HG03575 (cell line): ENCODE measurements around the gene MAB21L4.

Source experiments
- ATAC-seq: cut with Tn5 transposase; IDR thresholded peaks from one replicate; pipeline ENCODE4 v1.9.1; 2021; ENCODE audit not compliant: unreplicated experiment, insufficient number of reproducible peaks, low FRiP score; ENCODE audit errors: extremely low read depth

The MAB21L4 gene

DNA sequence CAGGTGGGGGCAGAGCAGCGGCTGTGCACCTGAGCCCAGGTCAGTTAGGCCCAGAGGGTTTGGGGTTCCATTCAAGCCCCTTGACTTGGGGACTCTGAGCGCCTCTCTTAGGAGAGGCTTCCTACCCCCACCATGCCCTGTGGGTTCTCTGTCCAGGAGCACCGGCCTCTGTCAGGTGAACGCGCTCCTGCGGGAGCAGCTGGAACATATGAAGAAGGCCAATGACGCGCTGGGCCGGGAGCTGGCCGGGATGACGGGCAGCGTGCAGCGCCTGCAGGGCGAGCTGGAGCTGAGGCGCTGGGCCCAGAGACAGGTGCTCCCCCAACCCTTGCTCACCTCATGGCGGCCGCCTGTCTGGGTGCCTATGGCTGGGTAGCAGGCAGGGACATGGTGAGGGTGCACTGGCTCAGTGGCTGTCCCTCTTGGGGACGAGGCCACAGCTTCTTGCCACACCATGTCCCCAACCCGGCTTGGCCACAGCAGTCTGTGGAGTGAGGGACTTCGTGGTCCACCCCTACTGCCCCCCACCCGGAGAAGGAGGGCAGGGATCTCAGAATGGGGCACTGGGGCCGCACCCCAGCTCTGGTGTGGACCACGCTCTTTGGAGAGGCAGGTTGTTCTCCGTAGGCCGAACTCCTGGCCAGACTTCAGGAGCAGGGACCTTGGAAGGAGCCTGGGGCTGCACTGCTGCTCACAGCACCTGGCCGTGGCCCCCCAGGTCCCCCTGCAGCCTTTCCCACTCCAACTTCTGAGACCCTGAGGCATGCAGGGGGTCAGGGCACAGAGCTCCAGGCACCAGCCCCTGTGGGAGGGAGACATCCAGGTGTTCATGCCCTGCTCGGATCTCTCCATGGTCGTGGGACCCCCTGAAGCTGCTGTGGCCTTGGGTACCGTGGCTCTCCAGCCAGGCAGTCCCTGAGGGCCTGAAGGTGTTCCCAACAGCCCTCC lies 29.9 kb upstream of the MAB21L4 start:
- ATAC-seq = no peak

DNA sequence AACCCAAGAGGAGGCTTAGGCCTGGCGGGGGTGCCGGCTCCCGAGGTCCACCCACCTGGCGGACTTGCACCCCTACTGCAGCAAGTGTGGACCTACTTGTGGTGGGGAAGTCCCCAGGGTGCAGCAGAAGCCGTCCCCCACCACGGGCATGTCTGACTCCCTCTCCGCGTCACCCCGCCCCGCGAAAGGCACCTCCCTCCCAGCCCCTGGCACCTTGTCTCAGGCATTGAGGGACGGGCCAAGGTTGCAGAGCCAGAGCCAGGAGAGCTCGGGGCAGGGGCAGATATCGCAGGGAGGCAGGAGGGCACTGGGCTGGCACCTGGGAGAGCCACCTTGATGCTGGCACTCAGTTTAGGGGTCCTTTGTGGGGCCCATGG lies 29.2 kb upstream of the MAB21L4 start:
- ATAC-seq = no peak

DNA sequence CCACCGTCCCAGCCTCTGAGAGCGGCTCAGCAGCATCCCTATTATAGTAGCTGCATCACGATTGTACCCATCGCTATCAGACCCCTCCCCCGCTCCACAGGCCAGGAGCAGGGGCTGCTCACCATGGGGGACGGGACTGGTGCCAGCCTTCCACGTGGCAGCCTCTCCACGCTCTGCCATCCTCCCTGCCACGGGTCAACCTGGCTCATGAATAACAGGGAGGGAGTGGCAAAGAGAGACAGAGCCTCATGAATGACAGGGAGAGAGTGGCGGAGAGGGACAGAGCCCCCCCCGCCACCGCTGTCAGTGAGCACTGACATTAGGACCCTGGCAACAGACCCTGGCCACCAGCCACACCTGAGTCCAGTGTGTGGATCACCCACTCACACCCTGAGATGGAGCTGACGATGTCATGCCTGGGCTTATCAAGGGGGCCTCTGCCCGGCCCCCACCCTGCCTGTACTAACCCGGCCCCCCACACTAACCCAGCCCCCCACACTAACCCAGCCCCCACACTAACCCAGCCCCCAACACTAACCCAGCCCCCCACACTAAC lies 27.1 kb upstream of the MAB21L4 start:
- ATAC-seq = no peak

DNA sequence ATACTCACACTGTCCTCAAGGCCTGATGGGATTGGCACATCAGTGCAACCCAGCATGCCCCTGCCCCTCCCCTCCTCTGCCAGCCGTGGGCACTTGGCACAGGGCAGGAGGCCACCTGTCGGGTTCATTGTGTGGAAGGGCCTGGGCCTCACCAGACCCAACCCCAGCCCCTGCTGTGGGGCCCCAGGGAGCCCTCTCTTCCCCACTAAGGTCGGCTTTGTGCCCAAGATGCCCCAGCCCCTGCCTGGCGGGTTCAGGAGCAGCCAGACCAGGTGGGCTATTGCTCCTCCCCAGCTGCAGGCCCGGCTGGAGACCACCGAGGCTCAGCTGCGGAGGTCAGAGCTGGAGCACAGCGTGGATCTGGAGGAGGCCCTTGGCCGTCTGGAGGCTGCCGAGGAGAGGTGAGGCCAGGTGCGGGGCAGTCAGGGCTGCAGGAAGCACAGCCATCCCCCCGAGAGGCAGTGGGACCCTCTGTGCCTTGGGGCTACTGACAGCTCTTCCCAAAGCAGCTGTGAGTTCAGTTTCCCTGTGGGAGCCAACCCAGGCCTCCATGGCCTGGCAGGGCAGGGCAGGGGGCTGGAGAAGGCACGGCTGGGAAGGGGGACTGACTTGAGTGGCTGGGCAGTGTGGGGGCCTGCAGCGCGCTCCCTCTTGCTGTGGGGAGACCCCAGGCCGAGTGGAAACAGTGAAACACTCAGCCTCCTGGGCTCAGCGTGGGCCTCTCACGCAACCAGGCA lies 26.5 kb upstream of the MAB21L4 start:
- no peak for ATAC-seq

DNA sequence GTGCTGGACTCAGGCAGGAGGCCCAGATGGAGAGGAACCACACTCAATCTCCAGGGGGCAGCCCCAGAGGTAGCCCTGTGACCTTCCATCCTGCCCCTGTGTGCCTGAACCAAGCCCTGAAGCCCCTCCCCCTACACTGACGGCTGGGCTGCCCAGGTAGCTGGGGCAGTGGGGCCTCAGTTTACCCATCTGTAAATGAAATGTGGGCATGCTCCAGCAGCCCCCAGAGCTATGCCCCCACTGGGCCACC lies 26.0 kb upstream of the MAB21L4 start:
- no peak for ATAC-seq

DNA sequence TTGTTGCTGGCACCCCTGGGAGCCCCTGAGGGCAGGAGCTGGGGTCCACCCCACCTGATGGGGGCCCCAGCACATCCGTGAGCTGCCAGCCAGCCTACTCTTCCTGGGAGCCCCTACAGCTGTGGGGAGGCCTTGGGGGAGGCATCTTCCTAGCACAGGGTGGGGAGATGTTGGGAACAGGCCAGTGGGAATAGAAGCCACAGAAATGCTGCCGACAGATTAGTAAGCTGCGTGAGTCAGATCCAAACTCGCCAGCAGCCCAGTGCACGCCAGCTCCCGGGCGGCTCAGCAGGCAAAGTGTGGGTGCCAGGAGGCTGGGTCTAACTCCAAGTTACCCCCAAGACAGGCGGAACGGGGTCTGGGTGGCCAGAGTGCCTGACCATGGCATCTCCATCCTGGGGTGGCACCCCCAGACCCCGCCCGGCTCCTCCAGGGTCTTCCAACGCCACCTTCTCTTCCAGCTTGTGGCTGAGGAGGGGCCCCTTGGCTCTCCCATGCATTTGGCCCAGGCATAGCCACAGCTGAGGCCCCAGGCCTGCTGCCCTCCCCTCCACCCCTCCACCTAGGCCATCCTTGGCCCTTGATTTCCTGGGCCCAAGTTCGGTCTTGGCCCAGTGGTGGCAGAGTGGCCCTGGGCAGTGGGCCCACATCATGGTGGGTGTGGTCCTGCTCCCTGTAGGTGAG lies 25.5 kb upstream of the MAB21L4 start:
- ATAC-seq = no peak

DNA sequence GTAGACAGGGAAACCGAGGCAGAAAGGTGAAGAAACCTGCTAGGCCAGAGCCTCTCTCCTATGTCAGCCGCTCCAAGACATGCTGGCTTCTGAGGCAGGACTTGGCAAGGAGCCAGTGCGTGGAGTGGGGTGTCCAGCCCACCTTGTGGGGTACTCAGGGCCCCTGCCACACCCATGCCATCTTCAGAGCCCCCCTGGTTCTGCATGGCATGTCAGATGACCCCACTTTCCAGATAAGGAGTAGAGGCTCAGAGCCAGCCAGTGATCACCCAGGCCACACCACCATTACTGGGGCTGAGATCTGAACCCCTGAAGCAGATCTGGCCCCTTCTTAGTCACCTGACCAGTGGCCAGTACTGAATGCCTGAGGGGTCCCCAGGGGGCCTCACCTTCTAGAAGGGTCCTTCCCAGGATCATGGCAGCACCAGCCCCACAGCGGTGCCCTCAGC lies 24.9 kb upstream of the MAB21L4 start:
- ATAC-seq = no peak

DNA sequence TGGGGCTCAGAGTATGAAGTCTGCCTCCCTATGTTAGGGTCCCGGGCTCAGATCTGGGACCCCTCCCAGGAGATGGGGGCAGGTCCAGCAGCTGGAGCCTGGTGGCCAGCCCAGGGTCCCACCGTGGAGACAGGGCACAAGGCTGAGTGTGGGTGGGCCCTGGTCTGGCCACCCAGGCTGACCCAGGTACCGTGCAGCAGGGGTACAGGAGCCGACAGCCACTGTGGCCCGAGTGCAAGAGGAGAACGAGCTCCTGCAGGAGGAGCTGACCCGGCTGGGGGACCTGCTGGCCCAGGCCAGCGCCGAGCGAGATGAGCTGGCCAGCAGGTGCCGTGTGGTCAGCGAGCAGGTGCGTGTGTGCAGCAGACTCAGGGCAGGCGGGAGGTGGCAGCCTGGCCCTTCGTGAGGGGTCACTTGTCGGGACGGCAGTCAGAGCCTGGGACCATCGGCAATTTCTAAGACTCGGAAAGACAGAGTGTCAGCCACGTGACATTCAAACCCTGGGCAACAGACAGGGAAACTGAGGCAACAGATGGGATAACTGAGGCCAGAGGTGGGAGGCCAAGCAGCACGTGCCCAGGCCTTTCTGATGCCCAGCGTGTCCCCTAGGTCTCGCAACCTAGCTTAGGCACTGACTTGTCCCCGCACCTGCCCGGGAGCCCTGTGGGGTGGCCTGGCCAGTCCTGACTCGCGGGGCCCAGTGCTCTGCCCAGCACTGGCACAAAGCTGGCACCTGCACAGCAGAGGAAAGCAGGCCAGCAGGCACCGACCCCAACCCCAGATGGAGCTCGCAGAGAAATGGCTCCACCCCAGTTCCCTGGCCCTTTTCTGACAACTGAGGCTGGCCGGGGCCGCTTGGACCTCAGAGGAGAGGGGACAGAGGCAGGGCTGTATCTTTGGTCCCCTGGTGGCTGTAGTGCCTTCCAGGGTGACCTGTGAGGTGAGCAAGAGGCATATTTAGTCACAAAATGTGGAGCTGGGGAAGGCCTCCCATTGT lies 24.1 kb upstream of the MAB21L4 start:
- no peak for ATAC-seq

DNA sequence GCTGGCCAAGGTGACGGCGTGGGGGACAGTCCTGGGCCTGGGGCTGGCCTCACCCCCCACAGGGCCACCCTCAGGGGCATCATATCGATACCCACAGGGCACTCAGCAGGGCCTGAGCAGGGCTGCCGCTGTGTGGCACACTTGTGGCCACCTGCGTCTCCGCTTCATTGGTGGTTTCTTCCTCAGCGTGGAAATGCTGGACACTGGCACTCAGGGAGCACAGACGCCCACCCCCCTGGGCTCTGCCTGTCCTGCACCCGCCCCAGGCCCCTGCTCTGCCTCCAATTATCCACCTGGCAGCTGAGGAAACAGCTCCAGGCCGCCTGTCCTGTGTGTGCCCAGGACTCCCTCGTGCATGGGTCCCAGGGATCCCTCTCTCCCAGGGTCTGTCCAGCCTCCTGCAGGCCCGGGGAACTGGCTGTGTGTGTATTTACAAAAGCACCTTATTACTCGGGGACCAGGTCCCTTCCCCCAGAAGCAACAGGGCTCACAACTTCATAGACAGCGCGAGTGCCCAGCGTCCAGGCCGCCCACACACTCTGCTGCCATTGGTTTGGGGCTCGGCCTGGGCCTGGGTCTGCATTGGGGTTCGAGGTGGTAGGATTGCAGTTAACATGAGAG lies 23.3 kb upstream of the MAB21L4 start:
- no peak for ATAC-seq

DNA sequence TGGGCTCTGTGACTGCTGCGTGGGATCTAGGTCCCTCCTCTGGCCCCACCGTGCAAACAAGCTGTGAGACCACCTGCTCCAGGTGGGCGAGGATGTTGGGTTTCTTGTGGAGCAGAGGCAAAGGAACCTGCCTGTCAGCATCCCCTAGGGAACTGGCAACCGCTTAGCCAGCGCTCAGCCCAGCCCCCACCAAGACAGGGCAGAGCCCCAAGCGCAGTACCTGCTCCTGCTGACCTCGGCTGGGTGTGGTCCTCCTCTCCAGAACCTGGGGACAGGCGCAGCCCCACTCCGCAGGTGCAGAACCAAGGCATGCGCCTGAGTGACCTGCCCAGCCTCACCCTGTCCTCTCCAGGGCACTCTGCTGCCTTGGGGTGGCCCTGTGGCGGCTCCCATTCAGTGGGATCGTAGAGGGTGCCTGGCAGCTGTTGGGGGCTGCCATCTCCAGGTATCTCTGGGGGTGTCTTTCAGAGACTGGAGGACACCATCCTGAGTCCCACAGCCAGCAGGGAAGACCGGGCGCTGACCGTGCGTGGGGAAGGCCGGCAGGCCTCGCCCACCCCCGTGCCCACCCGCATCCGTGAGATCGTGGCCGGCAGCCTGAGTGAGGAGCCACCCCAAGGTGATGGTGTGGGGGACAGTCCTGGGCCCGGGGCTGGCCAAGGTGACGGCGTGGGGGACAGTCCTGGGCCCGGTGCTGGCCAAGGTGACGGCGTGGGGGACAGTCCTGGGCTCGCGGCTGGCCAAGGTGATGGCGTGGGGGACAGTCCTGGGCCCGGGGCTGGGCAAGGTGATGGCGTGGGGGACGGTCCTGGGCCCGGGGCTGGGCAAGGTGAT lies 22.5 kb upstream of the MAB21L4 start:
- ATAC-seq = no peak

DNA sequence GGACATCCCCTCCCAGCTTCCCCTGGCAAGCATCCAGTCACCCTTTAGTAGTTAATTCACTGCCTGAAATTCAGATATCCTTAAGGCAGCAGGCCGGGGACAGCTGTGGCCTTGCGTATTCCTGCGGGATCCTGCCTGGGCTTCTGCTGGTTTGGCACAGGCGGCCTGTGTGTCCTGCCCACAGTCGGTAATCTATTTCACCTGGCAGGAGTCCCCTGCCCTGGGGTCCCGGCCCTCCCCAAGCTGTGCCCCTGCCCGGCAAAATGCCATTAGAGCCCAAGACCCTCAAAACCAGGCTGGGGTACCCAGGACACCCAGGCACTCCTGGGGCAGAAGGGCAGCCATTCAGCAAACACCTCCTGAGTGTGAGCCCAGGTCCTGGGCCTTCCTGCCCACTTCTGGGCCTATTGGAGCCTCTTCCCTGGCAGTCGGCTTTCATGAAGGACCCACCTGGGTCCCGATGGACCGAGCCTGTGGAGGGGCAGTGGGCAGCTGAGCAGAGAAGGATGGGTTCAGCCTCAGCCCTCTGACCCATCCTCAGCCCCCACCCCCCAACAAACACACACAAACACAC lies 21.8 kb upstream of the MAB21L4 start:
- no peak for ATAC-seq

DNA sequence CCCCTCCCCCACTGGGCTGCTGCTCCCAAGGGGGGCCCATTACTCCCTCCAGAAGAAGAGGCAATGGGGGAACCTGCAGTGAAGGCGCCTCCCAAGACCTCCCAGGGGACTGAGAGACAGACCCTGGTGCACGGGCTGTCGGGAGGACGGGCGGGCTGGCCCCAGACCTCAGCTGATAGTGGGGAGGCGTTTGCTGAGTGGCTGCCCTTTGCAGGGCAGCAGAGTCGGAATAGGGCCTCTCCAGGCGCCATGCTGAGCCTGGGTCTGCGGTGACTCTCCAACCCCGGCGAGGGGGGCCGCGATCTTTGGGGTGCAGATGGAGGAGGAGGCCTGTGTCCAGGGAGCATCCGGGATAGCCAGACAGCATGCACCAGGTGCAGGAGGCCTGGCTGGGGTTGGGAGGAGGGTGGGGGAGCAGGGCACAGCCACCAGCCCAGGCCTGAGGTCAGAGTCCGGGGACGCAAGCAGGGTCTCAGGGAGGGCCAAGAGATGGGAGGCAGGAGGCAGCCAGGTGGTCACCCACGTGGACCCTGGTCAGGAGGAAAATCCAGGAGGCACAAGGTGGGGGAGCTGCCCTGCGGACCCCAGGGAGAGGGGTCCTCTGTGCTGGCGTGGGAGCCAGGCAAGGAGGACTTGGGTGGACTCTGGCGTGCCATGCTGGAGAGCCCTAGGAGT lies 21.2 kb upstream of the MAB21L4 start:
- ATAC-seq = no peak

DNA sequence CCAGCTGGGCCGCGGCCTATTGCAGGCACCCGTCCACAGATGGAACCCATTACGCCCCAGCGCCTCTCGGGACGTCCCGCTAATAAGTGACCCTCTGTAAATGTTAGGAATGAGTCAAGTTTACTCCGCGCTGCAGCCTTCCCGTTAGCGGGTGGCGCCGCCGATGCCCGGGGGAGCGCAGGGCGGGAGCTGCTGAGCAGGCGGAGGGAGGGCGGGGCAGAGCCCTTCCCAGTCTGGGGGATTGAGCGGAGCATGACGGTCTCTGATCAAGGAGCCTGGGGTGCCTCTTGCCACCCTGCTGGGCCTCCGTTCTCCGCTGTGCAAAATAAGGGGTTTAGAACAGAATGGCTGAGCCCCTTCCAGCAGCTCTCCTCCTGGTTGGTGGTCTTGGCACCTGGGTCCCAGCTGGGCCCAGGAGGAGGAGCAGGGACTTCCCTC lies 20.6 kb upstream of the MAB21L4 start:
- ATAC-seq = no peak

DNA sequence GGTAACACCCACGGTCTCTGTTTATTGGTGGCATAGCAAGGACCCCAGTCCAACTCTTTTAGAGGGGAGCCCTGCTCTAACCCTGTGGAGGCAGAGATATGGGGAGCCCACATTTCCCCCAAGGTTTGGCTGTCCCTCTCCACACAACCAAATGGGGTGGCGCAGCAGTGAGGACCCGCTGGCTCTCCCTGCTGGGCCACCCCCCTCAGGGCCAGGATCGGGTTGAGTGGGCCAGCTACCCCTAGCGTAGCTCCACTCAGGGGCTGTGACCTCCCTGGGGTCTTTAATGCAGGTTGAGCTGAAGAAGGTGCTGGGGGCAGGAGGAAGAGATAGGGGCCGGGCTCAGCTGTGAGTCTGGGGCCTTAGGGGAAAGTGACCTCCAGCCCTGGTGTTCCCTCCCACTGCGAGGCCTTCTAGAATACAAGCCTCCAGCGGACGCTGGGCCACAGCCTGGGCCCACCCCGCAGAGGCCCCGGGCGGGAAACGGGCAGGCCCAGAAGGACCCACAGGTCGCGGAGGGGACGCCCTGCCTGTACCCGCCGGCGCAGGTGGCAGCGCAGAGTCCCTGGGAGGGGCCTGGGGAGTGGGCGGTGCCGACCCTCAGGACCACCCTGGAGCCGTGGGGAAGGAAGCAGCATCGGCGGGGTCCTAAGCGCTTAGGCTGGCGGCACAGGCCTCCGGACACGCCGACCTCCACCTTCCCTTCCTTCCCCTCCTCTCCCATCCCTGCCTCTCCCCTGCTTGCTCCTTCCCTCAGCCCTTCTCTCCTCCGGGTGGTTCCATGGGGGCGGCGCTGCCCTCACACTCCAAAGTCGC lies 19.8 kb upstream of the MAB21L4 start:
- ATAC-seq = no peak

DNA sequence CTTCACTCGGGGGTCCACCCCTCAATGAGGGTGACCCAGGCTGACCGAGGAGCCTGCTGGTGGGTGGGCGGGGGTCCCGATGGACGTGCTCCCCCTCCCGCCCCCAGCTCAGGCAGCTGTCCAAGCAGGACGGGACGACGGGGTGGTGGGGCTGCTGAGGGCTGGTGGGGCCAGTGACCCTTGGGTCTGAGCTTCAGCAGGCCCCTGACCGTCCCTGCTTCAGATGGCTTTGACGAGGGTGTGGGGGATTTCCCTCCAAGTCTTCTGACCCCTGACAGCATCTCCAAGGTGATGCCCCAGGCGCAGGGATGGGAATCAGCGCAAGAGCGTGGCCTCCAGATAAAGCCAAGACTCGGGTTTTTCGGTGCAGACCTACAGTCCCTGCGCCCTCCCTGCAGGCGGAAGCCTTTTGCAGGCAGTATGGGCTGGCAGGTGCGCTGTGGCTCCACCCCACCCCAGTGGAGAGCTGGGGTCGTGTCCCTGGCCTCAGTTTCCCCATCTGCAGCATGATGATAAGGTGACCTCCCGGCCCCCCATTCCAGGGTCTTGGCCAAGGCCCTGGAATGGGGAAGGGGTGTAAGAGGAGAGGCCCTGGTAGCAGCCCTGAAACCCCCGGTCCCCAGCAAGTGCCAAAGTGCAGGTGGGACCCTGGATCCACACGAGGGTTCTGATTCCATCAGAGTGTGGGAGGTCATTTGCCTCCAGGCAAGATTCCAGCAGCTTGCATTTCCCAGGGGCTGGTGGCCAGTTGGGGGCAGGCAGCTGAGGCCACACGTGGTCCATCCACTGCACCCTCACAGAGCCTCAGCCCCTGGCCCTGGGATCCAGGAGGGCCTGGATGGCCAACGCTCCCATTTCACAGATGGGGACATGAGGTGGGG lies 18.9 kb upstream of the MAB21L4 start:
- ATAC-seq = no peak
